HG02763 (cell line): ENCODE results near the gene NLRX1.
"Not testable (repeated sequence)": the region's sequence is repeated elsewhere in the genome, so short reads cannot be mapped to it uniquely, and the experiment has no call there.

Source experiments
- ATAC-seq: cut with Tn5 transposase; IDR thresholded peaks from one replicate; pipeline ENCODE4 v1.9.1; 2021; ENCODE audit warnings: mild to moderate bottlenecking, moderate library complexity; ENCODE audit not compliant: unreplicated experiment

Gene NLRX1

GRCh38 chr11:119205574-119206510 is 37.3 kb downstream of the NLRX1 start, which contains the start of gene CBL:
Gene CBL, plus strand, starts transcription at chr11:119206339. Its CDS starts 79 bp downstream, at chr11:119206418.
- peak; percentile 81 for ATAC-seq

GRCh38 chr11:119206511-119207414 is 38.2 kb downstream of the NLRX1 start:
- peak; percentile 18 for ATAC-seq

GRCh38 chr11:119207415-119207960 is 39.0 kb downstream of the NLRX1 start:
- no peak for ATAC-seq

GRCh38 chr11:119209186-119209585 is 40.7 kb downstream of the NLRX1 start:
- ATAC-seq, result no peak

- ATAC-seq, result no peak
These were observed 41.5 kb downstream of the NLRX1 start for GRCh38 chr11:119210050-119210449.

- ATAC-seq, result no peak
These were observed 49.8 kb downstream of the NLRX1 start for GRCh38 chr11:119218141-119218878.

- ATAC-seq, result no peak
These were observed 53.8 kb downstream of the NLRX1 start for GRCh38 chr11:119222308-119222707.

- ATAC-seq, result no peak
These were observed 54.4 kb downstream of the NLRX1 start for GRCh38 chr11:119222891-119223290.

- ATAC-seq, result no peak
These were observed 55.3 kb downstream of the NLRX1 start for GRCh38 chr11:119223856-119224255.

- not testable (repeated sequence) for ATAC-seq
These were observed 60.2 kb downstream of the NLRX1 start for GRCh38 chr11:119228535-119229287.

GRCh38 chr11:119229288-119229672 is 60.8 kb downstream of the NLRX1 start:
- ATAC-seq, result no peak

- ATAC-seq, result no peak
These were observed 61.2 kb downstream of the NLRX1 start for GRCh38 chr11:119229741-119230140.
